Endodermal cell (in vitro differentiated cells): Measurements from ENCODE around the gene TMEM151A. TPM values are rescaled to one million over a fixed set of nuclear protein-coding genes. Genes with fewer than 3 reads are reported as not detected.

ENCODE experiments used
- DNase-seq: peaks from one replicate; pipeline ENCODE4 v3.0.0-alpha.2; 2017
- H3K27ac ChIP-seq: 2 replicates; pipeline ENCODE4 v1.5.1; 2013; ENCODE audit warnings: mild to moderate bottlenecking, low read depth, low read length, moderate library complexity
- H3K27me3 ChIP-seq: 2 replicates; pipeline ENCODE4 v1.6.1; 2013; ENCODE audit warnings: mild to moderate bottlenecking, low read length, moderate library complexity; ENCODE audit not compliant: insufficient read depth, control insufficient read depth, poor library complexity, severe bottlenecking
- H3K36me3 ChIP-seq: 2 replicates; pipeline ENCODE4 v1.7.0; 2013; ENCODE audit warnings: mild to moderate bottlenecking, low read length, moderate library complexity; ENCODE audit not compliant: control insufficient read depth, insufficient read depth
- H3K4me1 ChIP-seq: one replicate; pipeline ENCODE4 v1.7.0; 2013; ENCODE audit warnings: low read length; ENCODE audit not compliant: control insufficient read depth, insufficient read depth
- H3K4me3 ChIP-seq: 2 replicates; pipeline ENCODE4 v1.5.1; 2013; ENCODE audit warnings: mild to moderate bottlenecking, low read length, moderate library complexity
- H3K9ac ChIP-seq: 2 replicates; pipeline ENCODE4 v1.6.1; 2013; ENCODE audit warnings: mild to moderate bottlenecking, low read length, moderate library complexity; ENCODE audit not compliant: poor library complexity, severe bottlenecking; ENCODE audit errors: extremely low read depth
- H3K9me3 ChIP-seq: 2 replicates; pipeline ENCODE4 v1.6.1; 2013; ENCODE audit warnings: mild to moderate bottlenecking, low read length, moderate library complexity; ENCODE audit not compliant: control insufficient read depth
- H3K27ac Mint-ChIP-seq: 2 replicates; pipeline ENCODE4 v1.8.0; 2020; ENCODE audit warnings: mixed read lengths
- H3K27me3 Mint-ChIP-seq: 2 replicates; pipeline ENCODE4 v1.8.0; 2021; ENCODE audit warnings: mild to moderate bottlenecking, mixed read lengths; ENCODE audit not compliant: insufficient read depth
- H3K36me3 Mint-ChIP-seq: 2 replicates; pipeline ENCODE4 v1.8.0; 2020; ENCODE audit warnings: low read depth, mixed read lengths
- H3K4me1 Mint-ChIP-seq: 2 replicates; pipeline ENCODE4 v1.8.0; 2020; ENCODE audit warnings: mixed read lengths
- H3K4me3 Mint-ChIP-seq: 2 replicates; pipeline ENCODE4 v1.8.0; 2020; ENCODE audit warnings: mild to moderate bottlenecking, moderate library complexity, mixed read lengths
- H3K9me3 Mint-ChIP-seq: 2 replicates; pipeline ENCODE4 v1.8.0; 2020; ENCODE audit warnings: mild to moderate bottlenecking, mixed read lengths
- WGBS, 2 experiments: methylation state at CpG; one replicate each; pipeline versions ENCODE4 v1.1.5 to v1.1.7; 2013; ENCODE audit warnings: missing lambda C conversion rate in 2 of 2, mixed read lengths in 1 of 2; ENCODE audit not compliant: insufficient coverage in 1 of 2, insufficient read length in 1 of 2; 5-methylcytosine and 5-hydroxymethylcytosine counted together
- total RNA-seq, 2 donors: library from RNA; stranded (reverse); fragmentation: NEBNext Ultra II Directional in 1 of 2; extraction: Animal tissue kit (Norgen Biotek cat#: 25700) in 1 of 2; gene quantifications; 2 replicates in 1 of 2; 3 replicates in 1 of 2; pipeline ENCODE4 v1.2.1, GENCODE V29; 2021
- TF ChIP-seq, protein P1 (sequence below): fragments of 200-600 bp; sonication (generic); conservative IDR thresholded peaks from 2 replicates; pipeline ENCODE4 v1.5.0; 2021; ENCODE audit warnings: antibody characterized with exemption, mild to moderate bottlenecking

Gene TMEM151A
- total RNA-seq, 2 donors from 2014 or later: 0.20 TPM; not detected in 1

DNA sequence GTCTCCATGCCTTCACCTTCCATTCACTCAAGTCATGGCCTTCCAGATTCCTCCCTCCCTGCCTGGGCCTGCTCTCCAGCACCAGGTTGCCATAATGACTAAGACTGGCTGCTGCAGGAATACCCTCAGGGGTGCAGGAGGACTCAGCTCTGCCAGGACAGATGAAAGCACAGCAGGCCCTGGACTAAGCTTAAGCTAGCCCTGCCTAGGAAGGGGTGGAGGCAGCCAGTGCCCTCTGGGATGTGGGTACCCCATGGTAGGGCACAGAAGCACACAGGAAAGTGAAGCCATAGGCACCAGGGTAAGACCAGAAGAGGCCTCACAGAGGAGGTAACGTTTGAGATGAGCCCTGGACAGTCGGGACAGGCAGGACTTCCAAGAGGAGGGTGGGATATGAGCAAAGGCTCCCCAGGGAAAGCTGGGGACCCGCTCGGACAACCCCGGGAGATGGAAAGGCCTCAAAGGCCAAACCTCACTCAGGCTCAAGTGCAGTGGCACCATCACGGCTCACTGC lies 47.5 kb downstream of the TMEM151A start:
- no peak overlapping the region for H3K27ac ChIP-seq

DNA sequence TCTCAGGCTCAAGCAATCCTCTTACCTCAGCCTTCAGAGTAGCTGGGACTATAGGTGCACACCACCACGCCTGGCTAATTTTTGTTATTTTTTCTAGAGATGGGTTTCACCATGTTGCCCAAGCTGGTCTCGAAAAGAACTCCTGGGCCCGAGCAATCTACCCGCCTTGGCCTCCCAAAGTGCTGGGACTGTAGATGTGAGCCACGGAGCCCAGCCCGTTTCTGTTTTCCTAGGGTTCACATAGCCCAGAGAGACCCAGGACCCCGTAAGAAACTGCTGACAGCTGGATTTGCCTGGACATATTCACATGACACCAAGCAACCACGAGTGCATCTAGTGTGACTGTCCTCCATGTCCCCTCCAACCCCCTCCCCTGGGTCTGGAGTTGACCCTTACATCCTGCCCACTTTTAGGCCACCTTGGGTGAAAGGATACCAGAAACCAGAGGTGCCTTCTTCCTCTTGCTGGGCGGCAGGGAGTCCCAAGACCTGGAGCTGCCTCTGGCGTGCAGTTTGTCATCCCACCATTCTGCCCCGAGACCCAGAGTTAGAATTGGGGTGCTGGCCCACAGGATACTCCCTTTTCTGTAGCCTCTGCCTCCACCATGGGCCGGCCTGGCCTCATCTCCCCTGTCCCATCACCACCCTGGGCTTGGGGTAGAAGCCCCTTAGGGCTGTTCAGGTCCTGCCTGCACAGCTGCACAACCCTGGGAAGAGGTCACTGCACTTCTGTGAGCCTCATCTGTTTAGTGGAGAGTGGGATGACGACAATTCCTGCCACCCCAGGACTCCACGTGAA lies 48.2 kb downstream of the TMEM151A start:
- no peak overlapping the region for H3K4me3 ChIP-seq
- Mint-ChIP-seq H3K27me3 (peaks cover 6% of the 10 kb centered on the region), H3K4me3 (no peak overlapping the region), H3K27ac (no peak overlapping the region), H3K9me3 (no peaks in the 10 kb centered on the region), H3K36me3 (peaks cover 23% of the 10 kb centered on the region), H3K4me1 (peaks cover 21% of the 10 kb centered on the region)
- TF ChIP-seq, protein P1, sequence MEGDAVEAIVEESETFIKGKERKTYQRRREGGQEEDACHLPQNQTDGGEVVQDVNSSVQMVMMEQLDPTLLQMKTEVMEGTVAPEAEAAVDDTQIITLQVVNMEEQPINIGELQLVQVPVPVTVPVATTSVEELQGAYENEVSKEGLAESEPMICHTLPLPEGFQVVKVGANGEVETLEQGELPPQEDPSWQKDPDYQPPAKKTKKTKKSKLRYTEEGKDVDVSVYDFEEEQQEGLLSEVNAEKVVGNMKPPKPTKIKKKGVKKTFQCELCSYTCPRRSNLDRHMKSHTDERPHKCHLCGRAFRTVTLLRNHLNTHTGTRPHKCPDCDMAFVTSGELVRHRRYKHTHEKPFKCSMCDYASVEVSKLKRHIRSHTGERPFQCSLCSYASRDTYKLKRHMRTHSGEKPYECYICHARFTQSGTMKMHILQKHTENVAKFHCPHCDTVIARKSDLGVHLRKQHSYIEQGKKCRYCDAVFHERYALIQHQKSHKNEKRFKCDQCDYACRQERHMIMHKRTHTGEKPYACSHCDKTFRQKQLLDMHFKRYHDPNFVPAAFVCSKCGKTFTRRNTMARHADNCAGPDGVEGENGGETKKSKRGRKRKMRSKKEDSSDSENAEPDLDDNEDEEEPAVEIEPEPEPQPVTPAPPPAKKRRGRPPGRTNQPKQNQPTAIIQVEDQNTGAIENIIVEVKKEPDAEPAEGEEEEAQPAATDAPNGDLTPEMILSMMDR: no peak
- peaks cover 11% of the 10 kb centered on the region for H3K4me1 ChIP-seq
- no peaks in the 10 kb centered on the region for H3K9me3 ChIP-seq
- WGBS, 2 experiments: 79 to 89% methylated on average over 12 to 14 of the region's 14 CpGs
- no peaks in the 10 kb centered on the region for H3K27me3 ChIP-seq
- no peak overlapping the region for H3K9ac ChIP-seq
- peaks cover 36% of the 10 kb centered on the region for H3K36me3 ChIP-seq
- H3K27ac ChIP-seq: no peak overlapping the region
- no peak for DNase-seq

More for the DNA sequence above, 47.5 kb downstream of the TMEM151A start:
- Histone ChIP-seq H3K9ac (no peak overlapping the region), H3K9me3 (no peaks in the 10 kb centered on the region), H3K4me3 (no peak overlapping the region), H3K4me1 (peaks cover 11% of the 10 kb centered on the region), H3K27me3 (no peaks in the 10 kb centered on the region), H3K36me3 (peaks cover 36% of the 10 kb centered on the region)
- WGBS, 2 experiments: 92 to 97% methylated on average over 5 to 6 of the region's 6 CpGs
- TF ChIP-seq, protein P1: no peak
- no peaks in the 10 kb centered on the region for H3K9me3 Mint-ChIP-seq
- H3K4me1 Mint-ChIP-seq: peaks cover 18% of the 10 kb centered on the region
- H3K27me3 Mint-ChIP-seq: peaks cover 6% of the 10 kb centered on the region
- no peak for DNase-seq
- no peak overlapping the region for H3K27ac Mint-ChIP-seq
- H3K4me3 Mint-ChIP-seq: no peak overlapping the region
- peaks cover 23% of the 10 kb centered on the region for H3K36me3 Mint-ChIP-seq

DNA sequence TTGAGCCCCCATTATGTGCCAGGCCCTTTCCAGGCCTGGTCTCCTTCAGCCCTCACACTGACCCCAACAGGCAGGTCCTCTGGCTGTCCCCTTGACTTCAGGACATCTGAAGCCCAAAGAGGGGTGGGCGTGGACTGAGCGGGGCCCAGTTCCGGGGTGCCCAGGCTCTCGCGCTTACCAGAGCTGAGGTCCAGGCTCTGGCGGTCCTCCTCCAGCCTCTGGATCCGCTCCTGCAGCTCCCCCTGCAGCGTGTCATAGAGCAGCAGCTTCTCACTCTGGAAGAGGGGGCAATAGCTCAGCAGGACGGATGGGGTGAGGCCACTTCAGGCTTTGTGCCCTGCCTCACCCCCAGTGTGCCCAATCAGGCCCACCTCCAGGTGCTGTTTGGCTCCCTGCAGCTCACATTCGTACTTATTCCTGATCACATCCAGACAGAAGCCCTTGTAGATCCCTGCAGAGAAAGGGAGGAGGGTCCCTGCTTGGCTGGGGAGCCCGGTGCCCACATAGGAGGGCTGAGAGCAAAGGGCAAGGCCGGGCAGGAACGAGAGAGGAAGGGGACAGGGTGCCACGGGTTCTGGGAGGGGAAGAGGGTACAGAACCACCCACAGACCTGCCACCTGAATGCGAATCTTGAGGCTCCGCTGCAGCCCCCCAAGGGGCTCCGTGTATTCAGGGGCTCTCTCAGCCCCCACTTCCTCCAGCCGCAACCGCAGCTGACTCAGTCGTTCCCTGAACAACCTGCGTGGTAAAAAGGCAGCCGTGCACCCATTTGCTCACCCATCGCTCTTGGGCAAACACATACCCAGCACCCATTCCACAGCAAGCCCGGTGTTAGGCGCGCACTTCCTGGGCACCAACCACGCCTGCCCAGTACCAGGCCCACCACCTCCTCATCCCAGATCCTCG lies 49.2 kb downstream of the TMEM151A start:
- Histone ChIP-seq H3K4me3 (no peak overlapping the region), H3K27ac (no peak overlapping the region), H3K27me3 (no peaks in the 10 kb centered on the region), H3K4me1 (peaks cover 18% of the 10 kb centered on the region), H3K9ac (no peak overlapping the region), H3K36me3 (peaks cover 36% of the 10 kb centered on the region), H3K9me3 (no peaks in the 10 kb centered on the region)
- DNase-seq: no peak
- TF ChIP-seq, protein P1: no peak
- no peak overlapping the region for H3K27ac Mint-ChIP-seq
- 92 to 94% methylated on average over 22 to 28 of the region's 28 CpGs for WGBS, 2 experiments
- no peak overlapping the region for H3K4me3 Mint-ChIP-seq
- no peaks in the 10 kb centered on the region for H3K9me3 Mint-ChIP-seq
- peaks cover 26% of the 10 kb centered on the region for H3K4me1 Mint-ChIP-seq
- peaks cover 23% of the 10 kb centered on the region for H3K36me3 Mint-ChIP-seq
- H3K27me3 Mint-ChIP-seq: peaks cover 3% of the 10 kb centered on the region
